ENCODE measurements around the gene LHX8.

- TF ChIP-seq GABPA (IDR thresholded peaks at IDR 0.05; ENCODE audit: low read depth) (no peak), IKZF2 (IDR thresholded peaks at IDR 0.05) (no peak)
These were observed 25.0 kb downstream of the LHX8 start for GRCh38 chr1:75159154-75159553.
